Measurements from ENCODE around the gene ANK2.

- TF ChIP-seq CTCF (CRISPR knock-in tag; IDR thresholded peaks at IDR 0.05) = no peak
- no peak for TF ChIP-seq ZNF543 (CRISPR knock-in tag; IDR thresholded peaks at IDR 0.05)
- no peak for TF ChIP-seq ATF3 (CRISPR knock-in tag; IDR thresholded peaks at IDR 0.05)
- TF ChIP-seq HNRNPH1 (optimal IDR thresholded peaks at IDR 0.05; ENCODE audit: low read depth, low read length) = no peak
- TF ChIP-seq PRDM4 (CRISPR knock-in tag; IDR thresholded peaks at IDR 0.05; ENCODE audit: borderline replicate concordance) = no peak
These were observed 273.3 kb downstream of the ANK2 start for GRCh38 chr4:113322736-113323135.
